MCF 10A (cell line): Measurements from ENCODE around the gene ORAI3. TPM values are rescaled to one million over a fixed set of nuclear protein-coding genes. Genes with fewer than 3 reads are reported as not detected.
A peak's percentile ranks its signal among the peaks of the same experiment; 100 is the strongest.

ENCODE experiments used
- BruUV-seq: library from RNA; stranded (reverse); fragments of 400-500 nt; replicated peaks from 2 replicates; lab custom pipeline; 2021; lab: Mats Ljungman, UMichigan
- CTCF ChIA-PET: fragments of 300-600 bp; sonication (Branson Sonifier 250); formaldehyde crosslinking; extraction: SDS; loops from one replicate; lab custom pipeline; 2021; ENCODE audit warnings: antibody characterized with exemption, inconsistent platforms; lab: Yijun Ruan, JAX
- POLR2A ChIA-PET: fragments of 300-600, 350-650 bp; sonication (Branson Sonifier 250); formaldehyde crosslinking; extraction: SDS; loops from one replicate; lab custom pipeline; 2020; ENCODE audit warnings: antibody characterized with exemption, inconsistent platforms; lab: Yijun Ruan, JAX
- DNase-seq: peaks from one replicate; pipeline ENCODE4 v3.0.0-alpha.2; 2018; ENCODE audit not compliant: unreplicated experiment
- H3K27ac Mint-ChIP-seq: one replicate; pipeline ENCODE4 v1.8.0; 2022; ENCODE audit warnings: mild to moderate bottlenecking, low read depth, mixed read lengths; ENCODE audit not compliant: unreplicated experiment
- H3K27me3 Mint-ChIP-seq: one replicate; pipeline ENCODE4 v1.8.0; 2022; ENCODE audit warnings: mixed read lengths; ENCODE audit not compliant: insufficient read depth, unreplicated experiment
- H3K36me3 Mint-ChIP-seq: one replicate; pipeline ENCODE4 v1.8.0; 2022; ENCODE audit warnings: mild to moderate bottlenecking, moderate library complexity, mixed read lengths; ENCODE audit not compliant: insufficient read depth, unreplicated experiment
- H3K4me1 Mint-ChIP-seq: one replicate; pipeline ENCODE4 v1.8.0; 2022; ENCODE audit warnings: mixed read lengths; ENCODE audit not compliant: insufficient read depth, unreplicated experiment
- H3K4me3 Mint-ChIP-seq: one replicate; pipeline ENCODE4 v1.8.0; 2022; ENCODE audit warnings: mild to moderate bottlenecking, moderate library complexity, mixed read lengths; ENCODE audit not compliant: unreplicated experiment
- H3K9me3 Mint-ChIP-seq: one replicate; pipeline ENCODE4 v1.8.0; 2022; ENCODE audit warnings: mixed read lengths; ENCODE audit not compliant: unreplicated experiment
- CTCF ChIP-seq: fragments of 200-600 bp; IDR thresholded peaks from one replicate; pipeline ENCODE4 v1.8.0; 2022; ENCODE audit warnings: antibody characterized with exemption, mild to moderate bottlenecking; ENCODE audit not compliant: unreplicated experiment
- intact Hi-C: fragments of 100-400 bp; cut with micrococcal nuclease; formaldehyde crosslinking; loops from 2 replicates; pipeline ENCODE4 v1.14.1; 2022
- total RNA-seq: library from RNA; stranded (reverse); gene quantifications from 2 replicates; pipeline ENCODE4 v1.2.3, GENCODE V29; 2022

ORAI3 gene
- total RNA-seq, 1 experiment from 2014 or later, result 16.2 TPM

GRCh38 chr16:30956601-30957455 lies 8.0 kb downstream of the ORAI3 start:
- H3K27ac Mint-ChIP-seq, result peak overlapping the region; percentile 92
- ChIA-PET POLR2A (interaction anchor here (0.7 to 1.5 kb wide), 7 partner anchors 8 to 501 kb away, joined by 3 to 4 read pairs (median 3); partner anchors contain the start of genes ORAI3, ZNF646 and ZNF668), CTCF (interaction anchor here (7.4 kb wide), 1 partner anchor 16 kb away, joined by 66 read pairs; no protein-coding TSS in a partner anchor)
- peak; percentile 12 for TF ChIP-seq CTCF
- peak overlapping the region; percentile 90 for H3K4me3 Mint-ChIP-seq
- no peaks in the 10 kb centered on the region for H3K9me3 Mint-ChIP-seq
- intact Hi-C loops, result no loop called here
- peaks cover 59% of the 10 kb centered on the region for H3K36me3 Mint-ChIP-seq
- no peaks in the 10 kb centered on the region for H3K27me3 Mint-ChIP-seq
- peak; percentile 84 for DNase-seq
- peaks cover 20% of the 10 kb centered on the region for H3K4me1 Mint-ChIP-seq
- BruUV-seq, result TSS peak; percentile 76

DNA sequence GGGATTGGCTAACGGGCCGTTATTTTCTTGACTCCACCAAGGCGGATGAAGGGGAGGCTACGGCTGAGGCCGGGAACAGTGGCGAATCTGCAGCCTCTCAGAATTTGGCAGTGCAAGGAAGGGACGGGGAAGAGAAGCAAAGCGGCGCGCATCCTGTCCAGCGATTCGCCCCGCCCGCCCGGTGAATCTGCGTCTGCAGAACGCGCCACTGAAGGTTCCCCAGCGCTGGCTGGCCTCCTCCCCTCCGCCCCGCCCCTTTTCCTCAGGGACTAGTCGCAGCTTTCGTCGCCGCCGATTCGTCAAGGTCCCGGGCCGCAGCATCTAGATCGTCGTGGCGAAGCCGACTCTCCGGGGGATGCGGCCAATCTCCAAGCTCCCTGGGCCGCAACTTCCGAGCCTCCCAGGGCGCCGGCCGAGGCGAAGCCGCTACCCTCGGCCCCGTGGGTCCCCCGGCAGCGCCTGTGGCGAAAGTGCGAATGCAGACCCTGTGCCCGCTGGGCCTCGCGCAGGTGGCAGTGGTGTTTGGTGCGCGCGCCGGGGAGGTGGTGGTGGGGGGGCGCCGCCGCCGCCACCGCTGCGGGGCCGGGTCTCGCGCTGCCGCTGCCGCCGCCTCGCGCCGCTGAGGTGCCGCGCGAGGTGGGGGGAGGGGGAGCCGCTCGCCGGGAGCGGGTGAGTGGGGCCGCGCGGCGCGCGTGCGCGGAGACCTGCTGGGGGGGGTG lies 8.7 kb downstream of the ORAI3 start, which contains the start of gene SETD1A:
Gene SETD1A, plus strand, starts transcription at position 299 of the 719 bp plus-strand sequence. CDS start 978 bp downstream, outside the sequence.
- TF ChIP-seq CTCF, result no peak
- peak within 1 kb of the TSS; percentile 90 for H3K4me3 Mint-ChIP-seq
- no peaks in the 10 kb centered on the region for H3K27me3 Mint-ChIP-seq
- ChIA-PET POLR2A (interaction anchor here (0.7 to 1.1 kb wide), 6 partner anchors 9 to 501 kb away, joined by 3 to 4 read pairs (median 3); partner anchors contain the start of genes ORAI3, ZNF646 and ZNF668), CTCF (interaction anchor here (0.6 kb wide), 1 partner anchor 376 kb away, joined by 3 read pairs; no protein-coding TSS in a partner anchor)
- peaks cover 20% of the 10 kb centered on the region for H3K4me1 Mint-ChIP-seq
- no TSS peak for BruUV-seq
- peak within 1 kb of the TSS; percentile 92 for H3K27ac Mint-ChIP-seq
- intact Hi-C loops, result no loop called here
- no peaks in the 10 kb centered on the region for H3K9me3 Mint-ChIP-seq
- peak; percentile 93 for DNase-seq
- H3K36me3 Mint-ChIP-seq, result peaks cover 60% of the 10 kb centered on the region

DNA sequence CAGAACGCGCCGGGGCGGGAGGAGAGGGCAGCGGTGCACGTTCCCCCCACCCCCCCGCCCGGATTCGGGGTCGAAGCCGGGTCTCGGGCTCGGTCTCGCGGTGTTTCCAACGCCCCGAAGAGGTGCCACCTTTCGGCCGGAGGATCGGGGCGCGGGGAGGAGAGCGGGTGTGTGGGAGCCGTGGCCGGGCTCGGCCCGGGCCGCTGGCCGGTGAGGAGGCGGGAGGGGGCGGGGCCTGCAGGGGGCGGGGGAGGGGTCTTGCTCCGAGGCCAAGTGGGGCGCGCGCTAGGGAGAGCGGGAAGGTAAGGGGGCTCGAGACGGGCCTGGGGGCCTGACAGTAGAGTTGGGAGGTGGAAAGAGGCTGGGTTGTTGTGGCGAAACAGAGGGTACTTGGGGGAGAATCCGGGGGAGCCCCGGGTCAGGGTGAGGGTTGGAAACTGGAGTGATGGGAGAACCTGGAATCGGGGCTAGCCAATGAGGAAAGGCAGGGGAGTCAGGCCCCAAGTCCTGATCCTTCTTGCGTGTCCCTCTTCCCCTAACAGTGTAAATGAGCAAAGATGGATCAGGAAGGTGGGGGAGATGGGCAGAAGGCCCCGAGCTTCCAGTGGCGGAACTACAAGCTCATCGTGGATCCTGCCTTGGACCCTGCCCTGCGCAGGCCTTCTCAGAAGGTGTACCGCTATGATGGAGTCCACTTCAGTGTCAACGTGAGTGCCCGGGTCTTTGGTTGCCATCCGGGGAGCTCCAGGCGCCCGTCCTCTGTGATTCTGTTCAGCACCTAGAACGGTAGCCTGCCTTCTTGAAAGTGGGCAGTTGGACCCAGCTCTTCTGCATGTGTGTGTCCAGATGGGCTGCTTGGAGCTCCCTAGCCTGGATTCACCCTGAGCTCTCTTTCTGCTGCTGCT lies 9.6 kb downstream of the ORAI3 start:
- peaks cover 65% of the 10 kb centered on the region for H3K36me3 Mint-ChIP-seq
- peaks cover 20% of the 10 kb centered on the region for H3K4me1 Mint-ChIP-seq
- peak overlapping the region; percentile 90 for H3K4me3 Mint-ChIP-seq
- ChIA-PET POLR2A (interaction anchor here (0.6 to 1.6 kb wide), 10 partner anchors 8 to 502 kb away, joined by 3 to 8 read pairs (median 4); partner anchors contain the start of genes ORAI3, STX4, ZNF646 and ZNF668), CTCF (interaction anchor here (0.6 to 1.1 kb wide), 6 partner anchors 27 to 477 kb away, joined by 3 to 7 read pairs (median 4); partner anchors contain the start of gene HSD3B7)
- BruUV-seq, result no TSS peak
- H3K9me3 Mint-ChIP-seq, result no peaks in the 10 kb centered on the region
- intact Hi-C loops, result no loop called here
- peak; percentile 47 for DNase-seq
- H3K27me3 Mint-ChIP-seq, result no peaks in the 10 kb centered on the region
- peak overlapping the region; percentile 92 for H3K27ac Mint-ChIP-seq
- TF ChIP-seq CTCF, result no peak
